ENCODE data around the gene HNRNPD. TPM values are rescaled to one million over a fixed set of nuclear protein-coding genes. Genes with fewer than 3 reads are reported as not detected.
"Not testable (repeated sequence)": the region's sequence is repeated elsewhere in the genome, so short reads cannot be mapped to it uniquely, and the experiment has no call there.

HNRNPD gene
- total and polyA plus RNA-seq, 2 donors: 93.1 to 171 TPM

- no peaks in the 10 kb centered on the region for H3K36me3 ChIP-seq (ENCODE audit: insufficient read depth)
- no peak overlapping the region for H3K27ac ChIP-seq (ENCODE audit: low read depth)
- H3K4me1 ChIP-seq (ENCODE audit: insufficient read depth): no peaks in the 10 kb centered on the region
- no peak overlapping the region for H3K4me3 ChIP-seq (ENCODE audit: low read depth, low read length)
- DNase-seq (ENCODE audit: extremely low spot score): no peak
- 77% methylated on average over 1 of the region's 1 CpG for WGBS
Measured at GRCh38 chr4:82388405-82388804, 14.6 kb upstream of the HNRNPD start.

GRCh38 chr4:82386312-82386711 is 12.5 kb upstream of the HNRNPD start:
- H3K4me3 ChIP-seq (ENCODE audit: low read depth, low read length); H3K27ac ChIP-seq (ENCODE audit: low read depth); DNase-seq (ENCODE audit: extremely low spot score); H3K36me3 ChIP-seq (ENCODE audit: insufficient read depth); H3K4me1 ChIP-seq (ENCODE audit: insufficient read depth): not testable (repeated sequence)
- 93% methylated on average over 8 of the region's 8 CpGs for WGBS

DNA sequence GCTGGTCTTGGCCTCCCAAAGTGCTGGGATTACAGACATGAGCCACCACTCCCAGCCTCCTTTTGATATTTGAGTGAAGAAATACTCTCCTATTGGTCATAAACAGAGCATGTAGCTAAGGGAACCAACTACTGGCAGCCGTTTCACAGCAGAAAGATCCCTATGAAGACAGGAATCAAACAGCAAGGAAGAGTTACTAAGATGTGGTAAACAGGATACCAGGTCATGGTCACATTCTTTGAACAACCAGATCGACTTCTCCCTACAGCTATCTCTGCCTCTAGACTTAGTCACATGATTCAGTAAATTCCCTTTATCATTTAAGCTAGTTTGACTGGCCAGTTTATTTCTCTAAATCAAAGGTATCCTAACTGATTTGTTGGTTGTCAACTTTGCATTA is 9.0 kb upstream of the HNRNPD start:
- DNase-seq (ENCODE audit: extremely low spot score): no peak
- WGBS: 79% methylated on average over 2 of the region's 2 CpGs
- H3K27ac ChIP-seq (ENCODE audit: low read depth): no peak overlapping the region
- no peaks in the 10 kb centered on the region for H3K36me3 ChIP-seq (ENCODE audit: insufficient read depth)
- no peak overlapping the region for H3K4me3 ChIP-seq (ENCODE audit: low read depth, low read length)
- H3K4me1 ChIP-seq (ENCODE audit: insufficient read depth): no peaks in the 10 kb centered on the region

- no peaks in the 10 kb centered on the region for H3K4me1 ChIP-seq (ENCODE audit: insufficient read depth)
- H3K36me3 ChIP-seq (ENCODE audit: insufficient read depth): no peaks in the 10 kb centered on the region
- DNase-seq (ENCODE audit: extremely low spot score): no peak
- WGBS: 86% methylated on average over 2 of the region's 2 CpGs
- H3K4me3 ChIP-seq (ENCODE audit: low read depth, low read length): no peak overlapping the region
- no peak overlapping the region for H3K27ac ChIP-seq (ENCODE audit: low read depth)
Measured at GRCh38 chr4:82381661-82382296, 8.0 kb upstream of the HNRNPD start.

- 80% methylated on average over 3 of the region's 3 CpGs for WGBS
- no peak for DNase-seq (ENCODE audit: extremely low spot score)
Measured at GRCh38 chr4:82381235-82381634, 7.4 kb upstream of the HNRNPD start.

DNA sequence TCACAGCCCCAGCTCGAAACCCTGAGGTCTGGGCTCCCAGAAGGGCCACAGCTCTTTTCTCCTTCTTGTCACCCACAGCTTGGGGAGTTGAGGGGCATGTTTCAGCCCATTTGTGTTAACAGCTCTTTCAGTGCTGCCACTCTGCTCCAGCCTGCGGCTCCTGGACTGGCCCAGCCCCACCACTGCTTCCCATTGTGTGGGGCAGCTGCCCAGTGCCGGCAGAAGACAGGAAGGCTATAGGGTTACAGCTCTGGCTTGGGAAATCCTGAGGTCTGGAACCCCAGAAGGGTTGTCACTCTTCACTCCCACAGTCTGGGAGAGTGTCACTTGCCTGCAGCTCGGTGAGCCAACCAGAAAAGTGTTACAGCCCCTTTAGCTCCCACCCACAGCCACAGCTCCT is 7.0 kb upstream of the HNRNPD start:
- WGBS: 94% methylated on average over 4 of the region's 4 CpGs
- no peak for DNase-seq (ENCODE audit: extremely low spot score)
- Histone ChIP-seq H3K27ac (ENCODE audit: low read depth) (no peak overlapping the region), H3K4me3 (ENCODE audit: low read depth, low read length) (no peak overlapping the region), H3K4me1 (ENCODE audit: insufficient read depth) (no peaks in the 10 kb centered on the region), H3K36me3 (ENCODE audit: insufficient read depth) (no peaks in the 10 kb centered on the region)

More at GRCh38 chr4:82381235-82381634, 7.4 kb upstream of the HNRNPD start:
- no peaks in the 10 kb centered on the region for H3K4me1 ChIP-seq (ENCODE audit: insufficient read depth)
- no peaks in the 10 kb centered on the region for H3K36me3 ChIP-seq (ENCODE audit: insufficient read depth)
- H3K4me3 ChIP-seq (ENCODE audit: low read depth, low read length): no peak overlapping the region
- H3K27ac ChIP-seq (ENCODE audit: low read depth): no peak overlapping the region

DNA sequence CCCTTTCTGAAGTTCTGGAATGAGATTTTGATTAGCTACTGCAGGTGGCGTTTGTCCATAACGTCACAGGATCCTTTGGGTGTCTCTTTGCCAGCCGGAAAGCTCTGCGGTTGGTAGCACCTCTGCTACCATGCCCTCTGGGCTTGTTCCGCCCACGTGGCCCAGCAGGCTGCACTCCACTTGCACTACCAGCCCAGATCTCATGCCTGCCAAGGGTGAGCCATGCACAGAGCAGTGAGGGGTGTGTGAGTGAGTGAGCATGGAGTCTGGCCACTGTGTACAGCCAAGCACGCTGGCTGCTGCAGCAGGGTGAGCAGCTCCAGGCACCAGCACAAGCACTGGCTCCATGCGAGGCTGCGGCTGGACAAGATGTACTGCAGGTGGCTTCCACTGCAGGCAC is 6.6 kb upstream of the HNRNPD start:
- 95% methylated on average over 9 of the region's 9 CpGs for WGBS
- H3K4me3 ChIP-seq (ENCODE audit: low read depth, low read length): no peak overlapping the region
- no peaks in the 10 kb centered on the region for H3K4me1 ChIP-seq (ENCODE audit: insufficient read depth)
- DNase-seq (ENCODE audit: extremely low spot score): no peak
- no peaks in the 10 kb centered on the region for H3K36me3 ChIP-seq (ENCODE audit: insufficient read depth)
- no peak overlapping the region for H3K27ac ChIP-seq (ENCODE audit: low read depth)

DNA sequence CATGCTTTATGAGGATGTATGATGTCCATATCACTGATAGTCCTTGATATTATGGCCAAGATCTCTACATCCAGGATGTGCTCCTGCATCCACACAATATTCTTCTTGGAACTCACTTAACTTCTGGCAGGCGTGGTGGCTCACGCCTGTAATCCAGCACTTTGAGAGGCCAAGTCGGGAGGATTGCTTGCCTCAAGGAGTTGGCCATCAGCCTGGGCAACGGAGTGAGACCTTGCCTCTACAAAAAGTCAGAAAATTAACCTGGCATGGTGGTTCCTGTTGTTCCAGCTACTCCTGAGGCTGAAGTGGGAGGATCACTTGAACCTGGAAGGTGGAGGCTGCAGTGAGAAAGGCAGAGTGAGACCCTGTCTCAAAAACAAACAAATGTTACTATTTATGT is 2.3 kb upstream of the HNRNPD start:
- Histone ChIP-seq H3K36me3 (ENCODE audit: insufficient read depth) (no peaks in the 10 kb centered on the region), H3K4me1 (ENCODE audit: insufficient read depth) (no peaks in the 10 kb centered on the region), H3K4me3 (ENCODE audit: low read depth, low read length) (no peak overlapping the region), H3K27ac (ENCODE audit: low read depth) (no peak overlapping the region)
- 90% methylated on average over 4 of the region's 4 CpGs for WGBS
- no peak for DNase-seq (ENCODE audit: extremely low spot score)

- Histone ChIP-seq H3K27ac (ENCODE audit: low read depth) (peak overlapping the region; percentile 98), H3K4me1 (ENCODE audit: insufficient read depth) (no peaks in the 10 kb centered on the region), H3K4me3 (ENCODE audit: low read depth, low read length) (peak overlapping the region; percentile 73), H3K36me3 (ENCODE audit: insufficient read depth) (no peaks in the 10 kb centered on the region)
- under 1% methylated on average over 50 of the region's 50 CpGs for WGBS
- DNase-seq (ENCODE audit: extremely low spot score): no peak
Measured at GRCh38 chr4:82373486-82373815, 340 bp downstream of the HNRNPD start.

DNA sequence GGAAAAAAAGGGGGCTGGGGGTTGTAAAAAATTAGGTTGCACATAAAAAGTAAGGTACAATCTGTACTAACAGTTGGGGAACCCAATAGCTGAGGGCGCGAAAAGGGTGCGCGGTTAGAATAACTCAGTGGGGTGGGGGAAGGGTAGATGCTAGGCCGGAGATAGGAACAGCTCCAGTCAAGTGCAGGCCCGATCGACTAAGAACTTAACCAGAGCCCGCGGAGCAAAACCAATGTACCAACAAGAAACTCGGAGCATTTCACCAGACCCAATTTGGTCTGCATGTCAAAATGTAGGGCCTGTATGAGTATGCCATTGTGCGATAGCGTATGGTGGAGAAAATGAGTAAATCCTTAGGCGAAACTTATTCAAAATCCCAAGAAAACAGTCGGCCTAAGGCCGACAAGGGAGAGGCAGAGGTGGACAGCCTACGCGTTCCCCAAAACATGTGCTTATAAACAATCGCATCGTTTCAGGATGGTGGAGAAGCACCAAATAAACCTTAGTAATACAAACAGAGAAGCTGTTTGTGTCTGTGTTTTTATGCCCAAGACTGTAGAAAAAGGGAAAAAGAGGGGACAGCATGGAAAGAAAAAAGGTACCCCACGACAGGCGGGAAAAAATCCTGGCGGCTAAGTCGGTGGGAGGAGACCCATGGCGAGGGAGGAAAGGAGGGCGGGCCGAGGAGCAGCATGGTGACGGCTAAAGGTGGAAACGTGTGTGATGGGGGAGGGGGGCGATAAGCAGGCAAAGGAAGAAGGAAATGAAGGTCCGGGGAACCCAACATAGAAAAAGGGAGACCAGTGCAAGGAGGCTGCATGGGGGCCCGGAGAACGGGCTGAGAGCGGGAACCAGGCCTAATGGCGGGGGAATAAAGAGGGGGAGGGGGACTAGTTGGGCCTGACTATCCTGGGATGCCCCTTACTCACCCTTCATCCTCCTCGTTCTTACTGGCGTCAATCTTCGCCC is 990 bp downstream of the HNRNPD start:
- Histone ChIP-seq H3K27ac (ENCODE audit: low read depth) (peak overlapping the region; percentile 98), H3K36me3 (ENCODE audit: insufficient read depth) (no peaks in the 10 kb centered on the region), H3K4me1 (ENCODE audit: insufficient read depth) (no peaks in the 10 kb centered on the region), H3K4me3 (ENCODE audit: low read depth, low read length) (peak overlapping the region; percentile 73)
- under 1% methylated on average over 37 of the region's 37 CpGs for WGBS
- peak; percentile 62 for DNase-seq (ENCODE audit: extremely low spot score)

- Histone ChIP-seq H3K27ac (ENCODE audit: low read depth) (no peak overlapping the region), H3K4me1 (ENCODE audit: insufficient read depth) (no peaks in the 10 kb centered on the region), H3K36me3 (ENCODE audit: insufficient read depth) (no peaks in the 10 kb centered on the region), H3K4me3 (ENCODE audit: low read depth, low read length) (peak overlapping the region; percentile 73)
- no peak for DNase-seq (ENCODE audit: extremely low spot score)
- 1% methylated on average over 8 of the region's 8 CpGs for WGBS
Measured at GRCh38 chr4:82371497-82371896, 2.3 kb downstream of the HNRNPD start.

DNA sequence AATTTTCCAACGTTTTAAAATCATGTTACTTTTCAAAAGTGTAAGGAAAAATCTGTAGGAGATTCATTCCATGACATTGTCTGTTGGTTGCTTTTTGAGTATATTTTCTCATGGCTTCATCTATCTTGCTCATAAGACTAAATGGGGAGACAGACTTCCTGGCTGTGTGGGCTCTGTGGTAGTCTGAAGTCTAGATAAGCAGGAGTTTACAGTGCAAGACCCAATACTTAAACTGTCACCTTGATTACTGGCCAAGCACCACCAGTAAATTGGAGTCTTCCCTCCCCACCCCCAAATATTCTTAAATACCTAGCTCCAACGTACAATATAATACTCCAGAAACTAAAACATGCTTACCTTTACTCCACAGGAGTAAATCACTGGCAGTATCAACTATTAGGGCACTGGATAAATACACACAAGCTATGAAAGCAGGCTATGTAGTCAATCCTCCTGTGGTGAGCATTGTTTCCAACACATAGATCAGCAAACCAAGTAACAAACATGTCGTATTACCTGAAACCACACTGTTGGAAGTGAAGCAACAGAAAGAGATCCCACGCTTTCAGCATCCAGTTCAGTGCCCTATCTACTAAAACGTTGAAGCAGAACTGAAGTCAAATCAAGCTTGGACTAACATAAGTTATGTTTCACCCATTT is 6.2 kb downstream of the HNRNPD start:
- WGBS: 55% methylated on average over 5 of the region's 5 CpGs
- H3K27ac ChIP-seq (ENCODE audit: low read depth): no peak overlapping the region
- no peak for DNase-seq (ENCODE audit: extremely low spot score)
- no peaks in the 10 kb centered on the region for H3K4me1 ChIP-seq (ENCODE audit: insufficient read depth)
- H3K36me3 ChIP-seq (ENCODE audit: insufficient read depth): peaks cover 3% of the 10 kb centered on the region
- H3K4me3 ChIP-seq (ENCODE audit: low read depth, low read length): no peak overlapping the region

DNA sequence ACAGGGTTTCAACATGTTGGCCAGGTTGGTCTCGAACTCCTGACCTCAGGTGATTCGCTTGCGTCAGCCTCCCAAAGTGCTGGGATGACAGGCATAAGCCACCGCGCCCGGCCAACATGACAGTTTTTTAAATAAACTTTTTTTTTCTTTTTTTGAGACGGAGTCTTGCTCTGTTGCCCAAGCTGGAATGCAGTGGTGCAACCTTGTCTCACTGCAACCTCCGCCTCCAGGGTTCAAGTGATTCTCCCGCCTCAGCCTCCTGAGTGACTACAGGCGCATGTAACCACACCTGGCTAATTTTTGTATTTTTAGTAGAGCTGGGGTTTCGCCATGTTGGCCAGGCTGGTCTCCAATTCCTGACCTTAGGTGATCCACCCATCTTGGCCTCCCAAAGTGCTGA is 7.4 kb downstream of the HNRNPD start:
- H3K4me3 ChIP-seq (ENCODE audit: low read depth, low read length); H3K27ac ChIP-seq (ENCODE audit: low read depth); DNase-seq (ENCODE audit: extremely low spot score); H3K4me1 ChIP-seq (ENCODE audit: insufficient read depth); H3K36me3 ChIP-seq (ENCODE audit: insufficient read depth): not testable (repeated sequence)
- 93% methylated on average over 11 of the region's 11 CpGs for WGBS
